Fibroblast of lung (primary cell): ENCODE data around the gene TRPC4AP. TPM values are rescaled to one million over a fixed set of nuclear protein-coding genes. Genes with fewer than 3 reads are reported as not detected.

Experiments
- DNase-seq, 2 donors: peaks; one replicate each; pipeline versions ENCODE4 v3.0.0 to v3.0.0-alpha.2; 2010; ENCODE audit warnings: low read depth in 2 of 2
- H2AFZ ChIP-seq: 2 replicates; pipeline ENCODE4 v1.5.1; 2012; ENCODE audit warnings: low read length, control low read depth, inconsistent platforms
- H3K27ac ChIP-seq: 2 replicates; pipeline ENCODE4 v1.5.1; 2011; ENCODE audit warnings: low read length, control low read depth; ENCODE audit not compliant: insufficient read depth
- H3K27me3 ChIP-seq: 2 replicates; pipeline ENCODE4 v1.5.1; 2011; ENCODE audit warnings: mild to moderate bottlenecking, low read length; ENCODE audit not compliant: control insufficient read depth, insufficient read depth
- H3K36me3 ChIP-seq: 2 replicates; pipeline ENCODE4 v1.5.1; 2011; ENCODE audit warnings: low read length; ENCODE audit not compliant: control insufficient read depth, insufficient read depth
- H3K4me1 ChIP-seq: 2 replicates; pipeline ENCODE4 v1.5.1; 2011; ENCODE audit warnings: low read length; ENCODE audit not compliant: control insufficient read depth, insufficient read depth; ENCODE audit errors: extremely low read depth
- H3K4me2 ChIP-seq: 2 replicates; pipeline ENCODE4 v1.5.1; 2011; ENCODE audit warnings: low read length, control low read depth; ENCODE audit not compliant: insufficient read depth; ENCODE audit errors: extremely low read depth
- H3K4me3 ChIP-seq, 4 experiments: fragments of 200-600 bp in 1 of 4; sonication (generic) in 1 of 4; replicated peaks in 1 of 4; 2 replicates each; pipeline ENCODE4 v1.5.1; 2011 to 2016; ENCODE audit warnings: low read length in 4 of 4, low read depth in 3 of 4, mild to moderate bottlenecking in 3 of 4, control low read depth in 2 of 4, inconsistent platforms in 1 of 4, mixed read lengths in 1 of 4; ENCODE audit not compliant: insufficient read depth in 1 of 4; ENCODE audit errors: control extremely low read depth in 1 of 4
- H3K79me2 ChIP-seq: 2 replicates; pipeline ENCODE4 v1.5.1; 2012; ENCODE audit warnings: mild to moderate bottlenecking, low read length, inconsistent platforms; ENCODE audit not compliant: control insufficient read depth, insufficient read depth
- H3K9ac ChIP-seq: 2 replicates; pipeline ENCODE4 v1.5.1; 2011; ENCODE audit warnings: mild to moderate bottlenecking, low read length, control low read depth; ENCODE audit not compliant: insufficient read depth
- H3K9me3 ChIP-seq: 2 replicates; pipeline ENCODE4 v1.5.1; 2012; ENCODE audit warnings: low read depth, low read length; ENCODE audit not compliant: control insufficient read depth, insufficient read depth
- H4K20me1 ChIP-seq: 2 replicates; pipeline ENCODE4 v1.5.1; 2011; ENCODE audit warnings: low read length; ENCODE audit not compliant: control insufficient read depth, insufficient read depth; ENCODE audit errors: extremely low read depth
- CTCF ChIP-seq, 2 donors: IDR thresholded peaks in 1 of 2; conservative IDR thresholded peaks in 1 of 2; 1 replicate in 1 of 2; 2 replicates in 1 of 2; pipeline ENCODE4 v1.5.1; 2011 to 2012; ENCODE audit warnings: low read length in 2 of 2, control low read depth in 1 of 2, inconsistent platforms in 1 of 2, low read depth in 1 of 2, mild to moderate bottlenecking in 1 of 2
- EZH2 ChIP-seq: IDR thresholded peaks from 2 replicates; pipeline ENCODE4 v1.5.1; 2012; ENCODE audit warnings: low read length, control low read depth, mild to moderate bottlenecking; ENCODE audit errors: missing control alignments
- polyA plus RNA-seq, 2 donors: library from polyadenylated mRNA; depleted of rRNA in 1 of 2; stranded (reverse) in 1 of 2; unstranded in 1 of 2; fragments of >200 nt; gene quantifications; 2 replicates each; pipeline ENCODE4 v1.2.1, GENCODE V29; 2011 to 2012; ENCODE audit warnings: missing spikeins in 1 of 2
- total RNA-seq: library from RNA; depleted of rRNA; stranded (reverse); fragments of >200 nt; gene quantifications from 2 replicates; pipeline ENCODE4 v1.2.1, GENCODE V29; 2014

Gene TRPC4AP
- total and polyA plus RNA-seq, 2 donors (not counting 1 experiment from before 2014, with no cell fraction given), result 63.1 to 89.7 TPM

GRCh38 chr20:34980543-34981233, 111.9 kb downstream of the TRPC4AP start:
- TF ChIP-seq EZH2, result no peak
- no peak for TF ChIP-seq CTCF (conservative IDR thresholded peaks at IDR 0.05 in 1 of 2, IDR thresholded peaks at IDR 0.05 in 1 of 2; ENCODE audit: low read depth in 1 of 2, low read length in 2 of 2)
- no peaks in the 10 kb centered on the region for H3K79me2 ChIP-seq
- no peak overlapping the region for H3K9ac ChIP-seq
- H2AFZ ChIP-seq, result no peak overlapping the region
- H3K4me2 ChIP-seq, result no peak overlapping the region
- no peaks in the 10 kb centered on the region for H3K9me3 ChIP-seq
- H3K4me1 ChIP-seq, result no peaks in the 10 kb centered on the region
- peak in 1 of 2 donors; percentile 33 for DNase-seq
- H4K20me1 ChIP-seq, result no peaks in the 10 kb centered on the region
- no peaks in the 10 kb centered on the region for H3K27me3 ChIP-seq
- H3K27ac ChIP-seq, result no peak overlapping the region
- no peaks in the 10 kb centered on the region for H3K36me3 ChIP-seq
- no peak overlapping the region for H3K4me3 ChIP-seq

GRCh38 chr20:34979366-34980153, 113.0 kb downstream of the TRPC4AP start:
- no peaks in the 10 kb centered on the region for H3K4me1 ChIP-seq
- H3K4me2 ChIP-seq, result no peak overlapping the region
- no peak for DNase-seq
- no peak overlapping the region for H3K4me3 ChIP-seq
- H3K36me3 ChIP-seq, result no peaks in the 10 kb centered on the region
- H3K9ac ChIP-seq, result no peak overlapping the region
- H3K79me2 ChIP-seq, result no peaks in the 10 kb centered on the region
- no peaks in the 10 kb centered on the region for H4K20me1 ChIP-seq
- H3K27ac ChIP-seq, result no peak overlapping the region
- H3K27me3 ChIP-seq, result no peaks in the 10 kb centered on the region
- no peaks in the 10 kb centered on the region for H3K9me3 ChIP-seq
- no peak for TF ChIP-seq CTCF (conservative IDR thresholded peaks at IDR 0.05 in 1 of 2, IDR thresholded peaks at IDR 0.05 in 1 of 2; ENCODE audit: low read depth in 1 of 2, low read length in 2 of 2)
- no peak for TF ChIP-seq EZH2
- no peak overlapping the region for H2AFZ ChIP-seq

- no peak overlapping the region for H3K4me2 ChIP-seq
- H3K27me3 ChIP-seq, result peaks cover 5% of the 10 kb centered on the region
- H3K9me3 ChIP-seq, result no peaks in the 10 kb centered on the region
- no peak overlapping the region for H3K4me3 ChIP-seq
- H3K27ac ChIP-seq, result no peak overlapping the region
- TF ChIP-seq CTCF (conservative IDR thresholded peaks at IDR 0.05 in 1 of 2, IDR thresholded peaks at IDR 0.05 in 1 of 2; ENCODE audit: low read depth in 1 of 2, low read length in 2 of 2), result no peak
- TF ChIP-seq EZH2, result no peak
- H3K9ac ChIP-seq, result no peak overlapping the region
- H3K79me2 ChIP-seq, result no peaks in the 10 kb centered on the region
- H4K20me1 ChIP-seq, result no peaks in the 10 kb centered on the region
- no peaks in the 10 kb centered on the region for H3K36me3 ChIP-seq
- H3K4me1 ChIP-seq, result no peaks in the 10 kb centered on the region
- no peak overlapping the region for H2AFZ ChIP-seq
- no peak for DNase-seq
Observed at GRCh38 chr20:34978092-34978744, 114.4 kb downstream of the TRPC4AP start.
